HG03108 (cell line): Measurements from ENCODE around the gene ADCY5.

Source experiments
- ATAC-seq: cut with Tn5 transposase; IDR thresholded peaks from one replicate; pipeline ENCODE4 v1.9.1; 2021; ENCODE audit warnings: moderate library complexity; ENCODE audit not compliant: unreplicated experiment

Gene ADCY5

DNA sequence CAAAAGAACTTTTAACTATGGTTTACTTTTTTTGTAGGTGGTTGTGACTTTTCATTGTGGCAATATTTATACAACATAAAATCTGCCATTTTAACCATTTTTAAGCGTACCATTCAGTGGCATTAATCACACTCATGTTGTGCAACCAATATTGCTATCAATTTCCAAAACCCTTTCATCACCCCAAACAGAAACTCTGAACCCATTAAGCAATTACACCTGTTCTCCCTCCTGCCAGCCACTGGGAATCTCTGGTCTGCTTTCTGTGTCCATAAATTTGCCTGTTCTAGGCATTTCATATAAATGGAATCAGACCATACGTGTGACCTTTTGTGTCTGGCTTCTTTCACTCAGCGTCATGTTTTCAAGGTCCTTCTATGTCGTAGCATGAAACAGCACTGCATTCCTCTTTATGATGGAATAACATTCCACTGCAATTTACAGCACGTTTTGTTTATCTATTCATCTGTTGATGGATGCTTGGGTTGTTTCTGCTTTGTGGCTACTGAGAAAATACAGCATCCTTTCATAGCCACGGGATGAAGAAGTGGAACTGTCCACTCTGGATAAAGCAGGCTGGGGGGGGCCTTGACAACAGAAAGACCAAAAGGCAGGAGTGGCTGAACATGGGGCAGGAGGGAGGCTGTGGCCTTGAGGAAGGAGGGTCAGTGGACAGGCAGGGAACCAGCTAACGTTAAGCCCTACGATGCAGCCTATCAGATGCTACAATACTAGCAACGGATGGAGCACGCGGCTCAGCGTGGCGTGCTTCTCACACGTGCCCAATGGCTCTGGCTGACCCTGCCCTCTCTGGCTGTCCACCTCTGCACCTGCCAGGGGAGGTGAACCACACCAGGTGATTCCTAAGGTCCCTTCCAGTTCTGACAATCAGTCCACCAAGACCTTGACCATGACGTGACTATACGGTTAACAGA lies 136.3 kb downstream of the ADCY5 start:
- no peak for ATAC-seq

DNA sequence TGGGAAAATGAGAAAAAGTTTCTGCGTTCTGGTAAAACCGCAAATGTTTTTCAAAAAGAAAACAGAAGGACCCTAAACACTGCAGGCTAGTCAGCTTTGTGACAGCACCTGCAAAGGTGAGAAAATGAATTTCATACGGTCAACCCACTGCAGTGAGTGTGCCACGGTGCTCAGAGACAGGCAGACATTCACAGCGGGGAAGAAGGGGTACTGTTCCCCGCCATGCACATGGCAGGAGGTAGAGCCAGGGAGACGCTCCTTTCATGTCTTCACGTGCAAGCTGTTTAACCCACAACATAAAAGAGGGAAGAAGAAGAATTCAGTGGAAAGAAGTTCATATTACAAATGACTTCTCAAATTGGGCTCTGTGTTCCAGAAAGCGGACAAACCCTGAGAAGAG lies 137.7 kb downstream of the ADCY5 start:
- no peak for ATAC-seq

GRCh38 chr3:123310741-123311140 lies 138.1 kb downstream of the ADCY5 start:
- no peak for ATAC-seq

DNA sequence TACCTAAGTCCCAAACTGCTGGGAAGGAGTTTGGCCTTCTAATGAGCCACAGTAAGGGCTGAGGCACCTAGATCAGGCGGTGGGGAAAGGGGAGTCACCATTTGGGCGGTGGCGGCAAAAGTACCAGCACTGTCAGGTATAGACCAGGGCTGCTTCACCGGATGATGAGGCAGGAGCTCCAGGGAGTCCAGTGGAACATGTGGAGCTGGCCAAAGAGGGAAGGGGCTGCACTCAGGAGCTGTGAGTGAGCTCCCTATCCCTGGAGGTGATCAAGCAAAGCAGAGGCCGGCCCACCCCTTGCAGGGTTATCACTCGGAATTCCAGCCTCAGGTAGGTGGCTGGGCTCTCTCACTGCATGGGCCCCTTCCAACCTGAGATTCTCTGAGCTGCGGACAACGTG lies 138.7 kb downstream of the ADCY5 start:
- no peak for ATAC-seq

- ATAC-seq = no peak
Observed at GRCh38 chr3:123307064-123307463, 141.8 kb downstream of the ADCY5 start.

DNA sequence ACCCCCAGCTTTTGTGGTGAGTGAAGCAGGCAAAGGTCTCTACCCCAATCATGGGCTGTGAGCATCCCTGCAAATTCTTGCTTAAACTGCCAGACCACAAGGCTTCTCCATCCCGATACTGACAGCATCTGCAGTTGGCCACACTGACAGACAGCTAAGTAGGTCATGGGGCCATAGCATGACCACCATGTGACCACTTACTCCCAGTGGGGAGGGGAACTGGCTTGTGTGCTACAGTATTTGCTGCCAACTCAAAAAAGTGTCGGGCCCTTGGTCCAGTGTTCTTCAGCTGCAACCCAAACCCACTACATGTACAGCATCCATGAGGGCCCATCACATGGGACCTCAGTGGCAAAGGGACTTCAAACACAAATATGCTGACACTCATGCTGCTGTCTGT lies 143.7 kb downstream of the ADCY5 start:
- ATAC-seq = no peak

DNA sequence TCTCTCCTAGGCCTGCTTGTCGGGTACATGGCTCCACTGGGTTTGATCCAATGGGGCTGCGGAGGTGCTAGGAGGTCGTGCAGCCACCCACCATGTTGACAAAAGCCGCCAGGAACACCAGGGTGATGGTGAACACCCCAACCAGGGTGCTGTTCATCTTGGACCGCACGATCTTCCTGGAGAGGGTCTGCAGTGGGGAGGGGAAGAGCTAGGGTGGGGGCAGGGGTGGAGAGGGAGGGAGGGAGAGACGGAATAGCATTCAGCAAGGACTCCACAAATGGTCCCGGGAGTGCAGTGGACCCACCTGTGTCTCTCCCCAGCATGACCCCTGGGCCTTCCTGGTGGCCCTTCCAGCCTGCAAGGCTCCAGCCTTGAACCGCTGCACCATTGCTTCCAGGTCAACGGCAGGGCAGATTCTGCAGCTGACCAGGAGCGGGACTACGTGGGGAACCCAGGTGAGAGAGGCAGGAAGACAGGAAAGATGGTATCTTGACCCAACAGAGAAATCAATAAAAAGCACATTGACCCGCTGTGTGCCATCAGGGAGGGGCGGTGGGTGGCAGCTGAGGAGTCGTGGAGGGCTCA lies 144.8 kb downstream of the ADCY5 start:
- no peak for ATAC-seq

- no peak for ATAC-seq
Observed at GRCh38 chr3:123302961-123303360, 145.9 kb downstream of the ADCY5 start.

- no peak for ATAC-seq
Observed at GRCh38 chr3:123301331-123302184, 147.3 kb downstream of the ADCY5 start.

GRCh38 chr3:123300583-123300982 lies 148.3 kb downstream of the ADCY5 start:
- ATAC-seq = no peak

DNA sequence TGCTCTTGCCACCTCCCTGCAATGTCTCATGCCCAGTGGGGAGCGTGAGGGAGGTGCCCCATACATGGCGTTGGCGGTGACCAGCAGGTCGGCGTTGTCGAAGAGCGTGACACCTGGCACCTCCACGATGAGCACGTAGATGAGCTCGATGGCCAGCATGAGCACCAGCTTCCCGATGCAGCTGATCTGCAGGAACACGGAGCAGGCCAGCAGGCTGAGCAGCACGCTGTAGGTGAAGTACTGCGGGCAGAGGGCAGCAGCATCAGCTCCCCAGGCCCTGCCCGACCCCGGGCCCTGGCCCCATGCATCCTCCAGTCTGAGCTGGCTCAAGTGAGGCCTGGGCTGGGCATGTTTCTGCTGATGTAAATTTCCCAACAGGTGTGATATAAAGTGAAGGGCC lies 148.8 kb downstream of the ADCY5 start:
- no peak for ATAC-seq

DNA sequence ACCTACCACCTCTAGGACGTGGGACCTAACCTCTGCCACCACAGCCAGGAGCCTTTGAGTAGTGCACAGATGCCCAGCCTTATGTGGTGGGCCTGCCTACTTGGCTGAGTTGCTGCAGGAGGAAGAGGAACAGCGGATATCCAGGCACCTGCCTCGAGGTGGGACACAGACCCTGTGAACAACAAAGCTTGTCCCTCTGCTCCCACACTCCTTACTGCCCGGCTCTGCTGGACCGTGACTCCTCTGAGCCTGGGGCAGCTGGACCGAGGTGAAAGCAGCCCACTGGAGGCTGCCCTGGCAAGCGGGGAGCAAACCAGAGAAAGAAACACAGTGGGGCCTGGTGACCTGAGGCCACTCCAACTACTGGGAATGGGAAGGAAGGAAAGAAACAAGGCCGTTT lies 149.3 kb downstream of the ADCY5 start:
- ATAC-seq = no peak

- ATAC-seq = no peak
Observed at GRCh38 chr3:123298903-123299302, 150.0 kb downstream of the ADCY5 start.

- no peak for ATAC-seq
Observed at GRCh38 chr3:123297627-123297899, 151.3 kb downstream of the ADCY5 start.

DNA sequence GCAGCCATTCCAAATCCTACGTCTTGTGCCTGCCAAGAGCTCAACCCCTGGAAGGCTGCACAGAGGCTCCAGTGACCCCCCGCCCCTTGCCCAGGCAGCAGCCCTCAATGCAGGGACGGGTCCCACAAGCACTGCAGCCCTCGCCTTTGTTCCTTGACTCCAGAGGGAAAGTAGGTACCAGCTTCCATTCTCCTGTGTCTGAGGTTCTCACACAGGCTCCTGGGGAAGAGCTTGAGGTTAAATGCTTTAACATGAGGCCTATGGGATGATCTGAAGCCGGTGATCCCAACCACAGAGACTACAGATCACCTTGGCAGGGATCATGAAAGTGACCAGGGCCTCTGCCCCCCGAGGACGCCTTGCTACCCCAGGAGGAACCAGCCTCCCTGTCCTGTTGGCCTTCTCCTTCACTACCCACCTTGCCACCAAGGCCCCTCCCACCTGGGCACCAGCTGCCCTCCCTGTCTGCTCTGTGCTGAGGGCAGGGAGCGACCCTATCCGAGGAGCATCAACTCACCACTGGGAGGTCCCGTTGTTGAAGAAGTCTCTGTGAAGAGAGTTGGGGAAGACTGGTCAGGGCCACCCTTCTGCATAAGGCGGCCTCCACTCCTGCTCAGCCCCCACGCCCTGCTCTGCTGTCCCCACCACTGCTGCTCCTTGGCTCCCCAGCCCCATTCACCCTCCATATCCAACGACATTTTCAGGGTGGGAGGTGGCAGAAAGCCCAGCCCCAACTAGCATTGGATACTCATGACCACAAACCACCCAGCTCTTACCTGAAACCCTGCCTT lies 151.9 kb downstream of the ADCY5 start:
- ATAC-seq = no peak

- no peak for ATAC-seq
Observed at GRCh38 chr3:123296261-123296660, 152.6 kb downstream of the ADCY5 start.

GRCh38 chr3:123295901-123296250 lies 153.0 kb downstream of the ADCY5 start:
- no peak for ATAC-seq

GRCh38 chr3:123295171-123295900 lies 153.6 kb downstream of the ADCY5 start:
- ATAC-seq = no peak

DNA sequence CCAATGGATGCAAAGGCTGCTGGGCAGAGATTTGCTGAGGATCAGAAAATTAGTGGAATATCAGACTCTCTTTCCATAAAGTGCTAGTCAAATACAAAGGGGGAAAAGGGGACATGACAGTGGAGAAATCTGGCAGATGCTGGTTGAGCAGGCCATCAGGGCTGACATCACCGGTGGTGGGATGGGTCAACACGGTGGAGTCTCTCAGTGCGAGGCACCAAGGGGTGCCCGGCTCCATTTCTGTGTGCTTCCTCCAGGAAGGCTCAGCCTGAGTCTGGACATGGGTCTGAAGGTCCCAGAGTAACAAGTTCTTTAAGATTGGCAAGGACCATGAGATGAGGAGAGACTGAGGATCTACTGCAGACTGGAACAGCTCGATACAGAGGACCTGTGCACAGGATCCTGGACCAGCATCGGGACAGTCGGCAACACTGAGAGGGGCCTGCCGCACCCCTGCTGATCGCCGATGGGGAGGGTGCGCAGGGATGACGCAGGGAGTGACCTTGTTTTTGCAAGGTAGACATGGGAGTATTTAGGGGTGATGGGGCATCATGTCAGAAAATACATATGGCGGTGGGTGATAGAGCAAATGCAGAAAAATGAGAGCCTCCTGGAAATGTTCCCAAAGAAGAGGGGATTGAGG lies 154.5 kb downstream of the ADCY5 start:
- no peak for ATAC-seq
